Mesothelial cell of epicardium (in vitro differentiated cells): ENCODE results near the gene PARD3. TPM values are rescaled to one million over a fixed set of nuclear protein-coding genes. Genes with fewer than 3 reads are reported as not detected.

Experiments used
- DNase-seq, 2 experiments: peaks; one replicate each; pipeline ENCODE4 v3.0.0; 2021; ENCODE audit warnings: low spot score in 2 of 2; ENCODE audit not compliant: unreplicated experiment in 2 of 2
- H3K27ac Mint-ChIP-seq: 2 replicates; pipeline ENCODE4 v1.8.0; 2021; ENCODE audit warnings: mixed read lengths
- H3K27me3 Mint-ChIP-seq: 2 replicates; pipeline ENCODE4 v1.8.0; 2021; ENCODE audit warnings: low read depth, mixed read lengths
- H3K36me3 Mint-ChIP-seq: 2 replicates; pipeline ENCODE4 v1.8.0; 2021; ENCODE audit warnings: mixed read lengths
- H3K4me1 Mint-ChIP-seq: 2 replicates; pipeline ENCODE4 v1.8.0; 2021; ENCODE audit warnings: mixed read lengths
- H3K4me3 Mint-ChIP-seq: 2 replicates; pipeline ENCODE4 v1.8.0; 2021; ENCODE audit warnings: mild to moderate bottlenecking, moderate library complexity, mixed read lengths
- H3K9me3 Mint-ChIP-seq: 2 replicates; pipeline ENCODE4 v1.8.0; 2021; ENCODE audit warnings: mixed read lengths
- total RNA-seq: library from RNA; stranded (reverse); gene quantifications from 3 replicates; pipeline ENCODE4 v1.2.1, GENCODE V29; 2021
- TF ChIP-seq, protein P1 (sequence below): fragments of 200-600 bp; sonication (generic); IDR thresholded peaks from one replicate; pipeline ENCODE4 v1.5.0; 2021; ENCODE audit warnings: antibody characterized with exemption; ENCODE audit not compliant: unreplicated experiment

PARD3 gene
- total RNA-seq, 1 donor from 2014 or later, result 73.2 TPM

DNA sequence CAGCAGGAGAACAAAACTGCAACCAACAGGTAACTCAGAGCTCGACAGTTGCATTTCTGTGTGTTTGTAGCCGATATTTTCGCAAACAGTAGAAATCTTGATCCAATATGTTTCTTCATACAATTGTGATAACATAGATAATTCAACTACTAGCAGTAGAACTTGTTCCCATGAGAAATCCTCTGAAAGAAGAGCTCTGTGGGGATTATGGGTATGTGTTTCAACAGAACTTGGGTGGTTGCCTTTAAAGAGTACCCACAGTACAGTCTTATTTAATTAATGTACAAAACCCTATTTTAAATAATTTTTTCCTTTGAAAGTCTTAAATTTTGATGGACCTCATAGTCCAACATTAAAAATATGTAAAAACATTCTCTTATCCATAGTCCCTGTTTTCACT lies 266.1 kb downstream of the PARD3 start:
- H3K4me3 Mint-ChIP-seq, result no peak overlapping the region
- no peaks in the 10 kb centered on the region for H3K9me3 Mint-ChIP-seq
- TF ChIP-seq, protein P1, sequence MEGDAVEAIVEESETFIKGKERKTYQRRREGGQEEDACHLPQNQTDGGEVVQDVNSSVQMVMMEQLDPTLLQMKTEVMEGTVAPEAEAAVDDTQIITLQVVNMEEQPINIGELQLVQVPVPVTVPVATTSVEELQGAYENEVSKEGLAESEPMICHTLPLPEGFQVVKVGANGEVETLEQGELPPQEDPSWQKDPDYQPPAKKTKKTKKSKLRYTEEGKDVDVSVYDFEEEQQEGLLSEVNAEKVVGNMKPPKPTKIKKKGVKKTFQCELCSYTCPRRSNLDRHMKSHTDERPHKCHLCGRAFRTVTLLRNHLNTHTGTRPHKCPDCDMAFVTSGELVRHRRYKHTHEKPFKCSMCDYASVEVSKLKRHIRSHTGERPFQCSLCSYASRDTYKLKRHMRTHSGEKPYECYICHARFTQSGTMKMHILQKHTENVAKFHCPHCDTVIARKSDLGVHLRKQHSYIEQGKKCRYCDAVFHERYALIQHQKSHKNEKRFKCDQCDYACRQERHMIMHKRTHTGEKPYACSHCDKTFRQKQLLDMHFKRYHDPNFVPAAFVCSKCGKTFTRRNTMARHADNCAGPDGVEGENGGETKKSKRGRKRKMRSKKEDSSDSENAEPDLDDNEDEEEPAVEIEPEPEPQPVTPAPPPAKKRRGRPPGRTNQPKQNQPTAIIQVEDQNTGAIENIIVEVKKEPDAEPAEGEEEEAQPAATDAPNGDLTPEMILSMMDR, result no peak
- no peaks in the 10 kb centered on the region for H3K27me3 Mint-ChIP-seq
- H3K36me3 Mint-ChIP-seq, result no peaks in the 10 kb centered on the region
- H3K4me1 Mint-ChIP-seq, result peaks cover 23% of the 10 kb centered on the region
- DNase-seq, result no peak
- H3K27ac Mint-ChIP-seq, result no peak overlapping the region

DNA sequence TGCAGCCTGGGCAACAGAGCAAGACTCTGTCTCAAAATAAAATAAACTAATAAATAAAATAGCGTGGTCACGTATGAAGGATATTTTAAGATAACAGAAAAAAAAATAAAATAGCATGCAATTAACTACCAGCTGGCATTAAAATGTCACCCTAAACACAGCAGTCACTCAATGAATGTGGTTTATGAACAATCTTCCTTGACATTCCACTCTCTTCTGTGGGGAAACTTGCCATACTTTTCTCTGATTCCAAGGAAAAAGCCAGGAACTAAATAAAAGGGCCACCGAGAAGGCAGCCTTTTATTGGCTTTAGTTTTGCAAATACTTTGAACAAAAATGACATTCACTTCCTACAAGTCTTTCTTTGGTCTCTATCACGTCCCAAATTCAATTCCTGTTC lies 266.6 kb downstream of the PARD3 start:
- TF ChIP-seq, protein P1, result no peak
- H3K4me1 Mint-ChIP-seq, result peaks cover 26% of the 10 kb centered on the region
- no peaks in the 10 kb centered on the region for H3K9me3 Mint-ChIP-seq
- no peak for DNase-seq
- H3K36me3 Mint-ChIP-seq, result no peaks in the 10 kb centered on the region
- H3K27me3 Mint-ChIP-seq, result no peaks in the 10 kb centered on the region
- H3K4me3 Mint-ChIP-seq, result no peak overlapping the region
- no peak overlapping the region for H3K27ac Mint-ChIP-seq

DNA sequence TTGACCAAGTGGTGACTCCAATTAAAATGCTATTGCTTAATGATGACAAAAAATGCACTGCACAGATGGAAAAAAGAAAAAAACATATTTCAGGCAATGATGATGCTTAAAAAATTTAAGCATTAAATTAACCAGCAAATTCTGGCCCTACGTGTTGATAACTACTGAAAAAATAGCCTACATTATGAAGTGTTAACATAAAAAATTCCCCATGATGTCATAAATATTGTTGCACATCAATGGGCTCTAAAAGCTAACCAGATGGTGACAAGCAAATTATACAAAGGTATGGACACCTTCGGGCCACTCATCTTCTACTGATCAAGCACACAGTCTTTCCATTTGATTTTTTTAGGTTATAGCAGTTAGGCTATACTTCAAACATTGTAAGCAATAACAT lies 267.4 kb downstream of the PARD3 start:
- Mint-ChIP-seq H3K27ac (no peak overlapping the region), H3K27me3 (no peaks in the 10 kb centered on the region), H3K36me3 (no peaks in the 10 kb centered on the region), H3K4me3 (no peak overlapping the region), H3K9me3 (no peaks in the 10 kb centered on the region), H3K4me1 (peaks cover 28% of the 10 kb centered on the region)
- no peak for DNase-seq
- TF ChIP-seq, protein P1, result no peak

DNA sequence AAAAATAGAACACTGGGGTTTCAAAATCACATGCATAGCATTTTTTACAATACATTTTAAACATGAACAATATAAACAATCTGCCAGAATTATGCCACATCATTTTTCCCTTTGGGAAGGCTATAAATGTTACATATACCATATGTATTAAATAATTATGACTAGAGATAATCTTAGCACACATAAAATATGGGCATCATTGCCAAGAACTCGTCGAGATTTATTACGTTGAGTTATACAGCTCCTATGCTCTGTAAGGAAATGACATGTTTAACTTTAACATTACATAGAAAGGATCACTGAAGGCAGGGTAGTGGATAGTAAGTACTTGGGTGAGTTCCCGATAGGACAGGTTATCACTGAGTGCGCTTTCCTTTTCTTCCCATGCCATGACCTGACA lies 267.8 kb downstream of the PARD3 start:
- Mint-ChIP-seq H3K27me3 (no peaks in the 10 kb centered on the region), H3K27ac (peak overlapping the region; percentile 32), H3K4me1 (peaks cover 28% of the 10 kb centered on the region), H3K4me3 (no peak overlapping the region), H3K9me3 (no peaks in the 10 kb centered on the region), H3K36me3 (no peaks in the 10 kb centered on the region)
- DNase-seq, result no peak
- TF ChIP-seq, protein P1, result no peak

DNA sequence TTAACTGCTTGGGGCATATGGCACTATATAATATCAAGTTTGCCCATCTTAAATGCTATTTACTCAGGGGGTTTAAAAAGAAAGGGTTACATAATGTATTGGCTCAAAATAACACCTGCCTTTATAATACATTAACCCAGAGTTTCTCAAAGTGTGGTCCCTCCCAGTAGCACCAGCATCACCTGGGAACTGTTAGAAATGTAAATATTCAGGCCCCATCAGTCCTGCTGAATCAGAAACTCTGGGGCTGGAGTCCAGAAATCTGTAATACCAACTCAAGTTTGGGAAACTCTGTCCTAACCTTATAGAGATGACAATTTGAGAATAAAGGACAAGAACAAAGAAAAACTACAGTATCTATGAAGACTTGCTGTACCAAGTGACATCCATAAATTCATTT lies 270.7 kb downstream of the PARD3 start:
- Mint-ChIP-seq H3K4me3 (no peak overlapping the region), H3K27ac (no peak overlapping the region), H3K4me1 (peaks cover 33% of the 10 kb centered on the region), H3K36me3 (no peaks in the 10 kb centered on the region), H3K9me3 (no peaks in the 10 kb centered on the region), H3K27me3 (no peaks in the 10 kb centered on the region)
- DNase-seq, result no peak
- TF ChIP-seq, protein P1, result no peak

DNA sequence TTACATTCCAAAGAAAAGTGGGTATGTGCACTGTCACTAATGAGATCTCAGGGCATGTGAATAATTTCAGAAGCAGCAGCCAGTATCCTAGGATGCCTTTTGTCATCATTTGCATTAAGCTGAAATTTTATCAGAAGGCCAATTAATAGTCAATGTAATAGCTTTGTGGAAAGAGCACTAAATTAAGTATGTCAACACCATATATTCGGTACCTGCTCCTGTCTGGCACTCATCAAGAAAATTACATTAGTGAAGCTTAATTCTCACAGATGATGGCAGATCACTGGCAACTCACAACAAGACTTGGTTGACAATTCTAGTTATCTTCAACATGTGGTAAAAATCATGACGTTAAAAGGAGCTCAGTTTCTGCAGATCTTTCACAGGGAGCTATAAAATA lies 271.4 kb downstream of the PARD3 start:
- H3K27me3 Mint-ChIP-seq, result no peaks in the 10 kb centered on the region
- peaks cover 33% of the 10 kb centered on the region for H3K4me1 Mint-ChIP-seq
- no peaks in the 10 kb centered on the region for H3K9me3 Mint-ChIP-seq
- no peak overlapping the region for H3K4me3 Mint-ChIP-seq
- H3K36me3 Mint-ChIP-seq, result no peaks in the 10 kb centered on the region
- H3K27ac Mint-ChIP-seq, result no peak overlapping the region
- no peak for DNase-seq
- TF ChIP-seq, protein P1, result no peak
